SK-N-SH (cell line): ENCODE results near the gene TMEM184B.

ENCODE experiments used
- CHD2 ChIP-seq: fragments of 150-350 bp; IDR thresholded peaks from 2 replicates; pipeline ENCODE4 v1.6.1; 2018; ENCODE audit warnings: low read length; ENCODE audit not compliant: partially characterized antibody
- CTCF ChIP-seq: fragments of 200-600 bp; sonication (generic); IDR thresholded peaks from 2 replicates; pipeline ENCODE4 v1.6.1; 2017; ENCODE audit warnings: antibody characterized with exemption, mild to moderate bottlenecking, moderate library complexity
- EP300 ChIP-seq, 2 experiments: IDR thresholded peaks; 2 replicates each; pipeline versions ENCODE4 v1.4.0 to v1.6.1; 2012; ENCODE audit warnings: borderline replicate concordance in 1 of 2, low read depth in 1 of 2, low read length in 1 of 2
- NFIC ChIP-seq: IDR thresholded peaks from 2 replicates; pipeline ENCODE4 v1.4.0; 2012; ENCODE audit warnings: borderline replicate concordance
- POLR2AphosphoS5 ChIP-seq: IDR thresholded peaks from 2 replicates; pipeline ENCODE4 v1.6.1; 2012; ENCODE audit warnings: low read depth, low read length
- RFX5 ChIP-seq: IDR thresholded peaks from 2 replicates; pipeline ENCODE4 v1.6.1; 2012; ENCODE audit warnings: mild to moderate bottlenecking, improper control_type of control experiment, low read length
- RXRA ChIP-seq: IDR thresholded peaks from 2 replicates; pipeline ENCODE4 v1.4.0; 2012; ENCODE audit warnings: low read depth, mild to moderate bottlenecking, borderline replicate concordance
- SIN3A ChIP-seq: IDR thresholded peaks from 2 replicates; pipeline ENCODE4 v1.6.1; 2012; ENCODE audit warnings: low read depth, mild to moderate bottlenecking, low read length, moderate library complexity, borderline replicate concordance
- TAF1 ChIP-seq: IDR thresholded peaks from 2 replicates; pipeline ENCODE4 v1.6.1; 2012; ENCODE audit warnings: low read depth, mild to moderate bottlenecking, low read length, moderate library complexity, borderline replicate concordance
- TCF12 ChIP-seq: IDR thresholded peaks from 2 replicates; pipeline ENCODE4 v1.4.0; 2012
- TEAD4 ChIP-seq: IDR thresholded peaks from 2 replicates; pipeline ENCODE4 v1.4.0; 2012; ENCODE audit warnings: mild to moderate bottlenecking, borderline replicate concordance; ENCODE audit not compliant: insufficient read depth
- USF2 ChIP-seq: fragments of 150-350 bp; IDR thresholded peaks from 2 replicates; pipeline ENCODE4 v1.6.1; 2017; ENCODE audit warnings: antibody characterized with exemption, low read length, low read depth, borderline replicate concordance
- YY1 ChIP-seq: IDR thresholded peaks from 2 replicates; pipeline ENCODE4 v1.4.0; 2012; ENCODE audit warnings: low read depth, mild to moderate bottlenecking
- ZBTB33 ChIP-seq: IDR thresholded peaks from 2 replicates; pipeline ENCODE4 v1.4.0; 2012; ENCODE audit warnings: low read depth, borderline replicate concordance

DNA sequence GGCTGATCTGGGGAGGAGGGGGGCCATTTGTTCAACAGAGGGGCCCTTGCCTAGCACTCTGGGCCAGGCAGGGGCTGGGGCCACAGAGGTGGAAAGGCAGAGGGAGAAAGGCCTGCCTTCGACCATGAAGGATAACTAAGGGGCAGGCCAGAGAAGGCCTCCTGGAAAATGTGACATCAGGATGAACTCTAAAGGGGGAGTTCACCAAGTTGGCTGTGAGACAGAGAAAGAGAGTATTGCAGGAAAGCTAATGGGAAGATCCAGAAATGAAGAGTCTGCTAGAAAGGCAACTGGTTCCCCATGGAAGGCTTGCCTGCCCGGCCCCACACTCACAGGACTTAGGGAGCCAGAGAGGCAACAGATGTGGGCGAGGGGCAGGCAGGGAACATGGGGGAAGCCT, 28.1 kb upstream of the TMEM184B start:
- TF ChIP-seq NFIC (no peak), POLR2AphosphoS5 (no peak), SIN3A (no peak), ZBTB33 (no peak), CTCF (no peak), TEAD4 (no peak), RXRA (no peak), USF2 (no peak), EP300 (IDR thresholded peaks at IDR 0.05; ENCODE audit: borderline replicate concordance in 1 of 2, low read depth in 1 of 2, low read length in 1 of 2) (no peak), RFX5 (no peak), CHD2 (no peak), TCF12 (no peak), TAF1 (no peak), YY1 (no peak)
